ENCODE results near the gene GPATCH2L.

The GPATCH2L gene

GRCh38 chr14:76126076-76126475 is 25.6 kb upstream of the GPATCH2L start:
- in situ Hi-C loops (cut with MboI; ENCODE audit: low sequenced_read_pairs, unreplicated experiment) = no loop called here
- DNase-seq (ENCODE audit: low spot score) = no peak
- no peak for TF ChIP-seq CTCF (IDR thresholded peaks at IDR 0.05; ENCODE audit: borderline replicate concordance, control extremely low read depth, extremely low read depth, insufficient read depth, missing control alignments)

- TF ChIP-seq CTCF (IDR thresholded peaks at IDR 0.05; ENCODE audit: borderline replicate concordance, control extremely low read depth, extremely low read depth, insufficient read depth, missing control alignments) = no peak
- in situ Hi-C loops (cut with MboI; ENCODE audit: low sequenced_read_pairs, unreplicated experiment) = no loop called here
- no peak for DNase-seq (ENCODE audit: low spot score)
Measured at GRCh38 chr14:76129851-76130576, 21.7 kb upstream of the GPATCH2L start.

- TF ChIP-seq CTCF (IDR thresholded peaks at IDR 0.05; ENCODE audit: borderline replicate concordance, control extremely low read depth, extremely low read depth, insufficient read depth, missing control alignments) = no peak
- in situ Hi-C loops (cut with MboI; ENCODE audit: low sequenced_read_pairs, unreplicated experiment) = no loop called here
- peak; percentile 13 for DNase-seq (ENCODE audit: low spot score)
Measured at GRCh38 chr14:76131071-76131965, 20.4 kb upstream of the GPATCH2L start.

GRCh38 chr14:76133103-76133502 is 18.6 kb upstream of the GPATCH2L start:
- peak; percentile 49 for DNase-seq (ENCODE audit: low spot score)
- no peak for TF ChIP-seq CTCF (IDR thresholded peaks at IDR 0.05; ENCODE audit: borderline replicate concordance, control extremely low read depth, extremely low read depth, insufficient read depth, missing control alignments)
- in situ Hi-C loops (cut with MboI; ENCODE audit: low sequenced_read_pairs, unreplicated experiment) = no loop called here

- no peak for TF ChIP-seq CTCF (IDR thresholded peaks at IDR 0.05; ENCODE audit: borderline replicate concordance, control extremely low read depth, extremely low read depth, insufficient read depth, missing control alignments)
- in situ Hi-C loops (cut with MboI; ENCODE audit: low sequenced_read_pairs, unreplicated experiment) = no loop called here
- DNase-seq (ENCODE audit: low spot score) = no peak
Measured at GRCh38 chr14:76134231-76134630, 17.5 kb upstream of the GPATCH2L start.

GRCh38 chr14:76135722-76136121 is 16.0 kb upstream of the GPATCH2L start:
- in situ Hi-C loops (cut with MboI; ENCODE audit: low sequenced_read_pairs, unreplicated experiment) = no loop called here
- DNase-seq (ENCODE audit: low spot score) = no peak
- TF ChIP-seq CTCF (IDR thresholded peaks at IDR 0.05; ENCODE audit: borderline replicate concordance, control extremely low read depth, extremely low read depth, insufficient read depth, missing control alignments) = no peak
